ENCODE results near the gene PTTG1. TPM values are rescaled to one million over a fixed set of nuclear protein-coding genes. Genes with fewer than 3 reads are reported as not detected.

PTTG1 gene
- total RNA-seq, 1 donor from 2014 or later = 425 TPM

GRCh38 chr5:160469156-160470144 is 47.8 kb downstream of the PTTG1 start:
- H3K27ac ChIP-seq = no peak overlapping the region
- TF ChIP-seq EZH2 (IDR thresholded peaks at IDR 0.05) = no peak
- no peak for TF ChIP-seq CTCF (IDR thresholded peaks at IDR 0.05)
- no peak for TF ChIP-seq EZH2phosphoT487 (IDR thresholded peaks at IDR 0.05)
- Mint-ChIP-seq H3K9me3 (no peaks in the 10 kb centered on the region), H3K4me1 (peaks cover 3% of the 10 kb centered on the region), H3K27ac (no peak overlapping the region), H3K36me3 (no peaks in the 10 kb centered on the region), H3K4me3 (no peak overlapping the region), H3K27me3 (ENCODE audit: insufficient read depth, low read depth) (peaks cover 3% of the 10 kb centered on the region)
- H3K4me3 ChIP-seq = no peak overlapping the region
- no peaks in the 10 kb centered on the region for H4K20me1 ChIP-seq (ENCODE audit: low read depth)
- H3K9ac ChIP-seq = no peak overlapping the region
- no peaks in the 10 kb centered on the region for H3K27me3 ChIP-seq
- H3K36me3 ChIP-seq = no peaks in the 10 kb centered on the region
- no peaks in the 10 kb centered on the region for H3K4me1 ChIP-seq
- no peak overlapping the region for H3K4me2 ChIP-seq
- DNase-seq (ENCODE audit: low spot score) = no peak
- H3K79me2 ChIP-seq (ENCODE audit: low read depth) = no peaks in the 10 kb centered on the region
- no peaks in the 10 kb centered on the region for H3K9me3 ChIP-seq (ENCODE audit: low read depth)
- no peaks in the 10 kb centered on the region for H3F3A ChIP-seq (ENCODE audit: low read depth)
- H2AFZ ChIP-seq (replicated peaks) = peak overlapping the region; percentile 22

GRCh38 chr5:160470437-160471361 is 49.0 kb downstream of the PTTG1 start:
- no peaks in the 10 kb centered on the region for H3K79me2 ChIP-seq (ENCODE audit: low read depth)

GRCh38 chr5:160471761-160472160 is 50.1 kb downstream of the PTTG1 start:
- Histone ChIP-seq H3K4me2 (no peak overlapping the region), H3K4me1 (no peaks in the 10 kb centered on the region), H4K20me1 (ENCODE audit: low read depth) (no peaks in the 10 kb centered on the region), H3F3A (ENCODE audit: low read depth) (no peaks in the 10 kb centered on the region), H3K4me3 (no peak overlapping the region), H3K9ac (no peak overlapping the region), H3K27ac (no peak overlapping the region), H3K79me2 (ENCODE audit: low read depth) (no peaks in the 10 kb centered on the region), H3K27me3 (no peaks in the 10 kb centered on the region), H2AFZ (replicated peaks) (no peak overlapping the region), H3K36me3 (no peaks in the 10 kb centered on the region), H3K9me3 (ENCODE audit: low read depth) (no peaks in the 10 kb centered on the region)
- Mint-ChIP-seq H3K4me1 (peaks cover 3% of the 10 kb centered on the region), H3K9me3 (no peaks in the 10 kb centered on the region), H3K36me3 (no peaks in the 10 kb centered on the region), H3K27ac (no peak overlapping the region), H3K27me3 (ENCODE audit: insufficient read depth, low read depth) (peaks cover 3% of the 10 kb centered on the region), H3K4me3 (no peak overlapping the region)
- TF ChIP-seq EZH2 (IDR thresholded peaks at IDR 0.05) (no peak), EZH2phosphoT487 (IDR thresholded peaks at IDR 0.05) (no peak), CTCF (IDR thresholded peaks at IDR 0.05) (no peak)
- DNase-seq (ENCODE audit: low spot score) = no peak

More at GRCh38 chr5:160470437-160471361, 49.0 kb downstream of the PTTG1 start:
- Mint-ChIP-seq H3K4me1 (peaks cover 3% of the 10 kb centered on the region), H3K27ac (no peak overlapping the region), H3K27me3 (ENCODE audit: insufficient read depth, low read depth) (peaks cover 3% of the 10 kb centered on the region), H3K4me3 (no peak overlapping the region), H3K9me3 (no peaks in the 10 kb centered on the region), H3K36me3 (no peaks in the 10 kb centered on the region)
- TF ChIP-seq CTCF (IDR thresholded peaks at IDR 0.05) = no peak
- TF ChIP-seq EZH2phosphoT487 (IDR thresholded peaks at IDR 0.05) = no peak
- no peak for TF ChIP-seq EZH2 (IDR thresholded peaks at IDR 0.05)
- no peak overlapping the region for H2AFZ ChIP-seq (replicated peaks)
- no peak overlapping the region for H3K27ac ChIP-seq
- no peaks in the 10 kb centered on the region for H3K36me3 ChIP-seq
- H3K4me2 ChIP-seq = no peak overlapping the region
- no peaks in the 10 kb centered on the region for H3F3A ChIP-seq (ENCODE audit: low read depth)
- no peaks in the 10 kb centered on the region for H4K20me1 ChIP-seq (ENCODE audit: low read depth)
- no peak overlapping the region for H3K9ac ChIP-seq
- no peaks in the 10 kb centered on the region for H3K9me3 ChIP-seq (ENCODE audit: low read depth)
- H3K4me3 ChIP-seq = no peak overlapping the region
- no peak for DNase-seq (ENCODE audit: low spot score)
- H3K27me3 ChIP-seq = no peaks in the 10 kb centered on the region
- H3K4me1 ChIP-seq = no peaks in the 10 kb centered on the region

Data from neural progenitor cell (in vitro differentiated cells).